C1 segment of cervical spinal cord (tissue), 14 donors: ENCODE measurements around the gene NIPA2.
A peak's percentile ranks its signal among the peaks of the same experiment; 100 is the strongest.

Source experiments
- DNase-seq, 14 donors: peaks; one replicate each; lab custom pipeline; 2025; lab: John Stamatoyannopoulos, UW

Gene NIPA2

DNA sequence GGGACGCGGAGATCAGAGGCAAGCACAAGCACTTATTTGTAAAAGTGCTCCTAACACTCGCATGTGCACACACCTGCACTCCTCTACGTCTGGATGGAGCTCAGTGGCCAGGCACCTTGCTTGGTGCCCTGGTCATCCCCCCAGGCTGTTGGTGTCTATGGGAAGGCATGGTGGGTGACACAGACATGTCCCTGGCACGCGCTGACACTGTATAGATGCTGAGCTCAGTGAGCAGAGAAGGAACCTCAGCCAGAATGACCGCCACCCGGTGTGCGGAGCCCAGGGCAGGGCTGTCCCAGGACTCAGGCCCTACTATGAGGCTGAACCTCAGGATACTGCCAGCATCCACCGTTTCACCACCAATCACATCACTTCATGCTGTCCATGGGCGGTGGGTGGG is 64.5 kb downstream of the NIPA2 start:
- DNase-seq, result no peak

- DNase-seq, result no peak
Measured at GRCh38 chr15:22903427-22903826, 65.0 kb downstream of the NIPA2 start.

DNA sequence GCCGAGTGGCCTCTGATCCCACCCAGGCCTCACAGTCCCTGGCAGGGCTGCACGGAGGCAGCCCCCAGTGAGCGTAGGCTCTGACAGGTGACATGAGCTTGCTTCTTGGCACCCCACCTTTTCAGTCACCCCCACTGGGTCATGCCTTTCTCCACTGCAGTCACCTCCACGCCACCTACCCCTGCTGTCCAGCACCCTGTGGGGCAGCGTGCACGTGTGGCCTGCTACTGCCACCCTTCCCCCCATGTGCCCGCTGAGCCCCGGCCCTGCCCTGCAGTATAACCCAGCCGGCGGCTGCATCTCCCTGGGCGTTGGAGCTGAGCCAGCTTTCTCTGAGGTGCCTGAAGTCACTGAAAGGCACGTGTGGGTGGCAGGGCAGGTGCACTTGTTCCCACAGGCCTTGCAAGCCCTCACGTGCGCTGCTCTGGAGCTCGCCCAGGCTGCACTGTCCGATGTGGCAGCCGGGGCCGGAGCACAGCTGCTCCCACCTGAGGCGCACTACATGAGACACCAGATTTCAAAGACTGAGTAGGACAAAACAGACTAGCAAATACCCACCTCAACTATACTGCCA is 65.6 kb downstream of the NIPA2 start:
- DNase-seq, result no peak

GRCh38 chr15:22904736-22905135 is 66.3 kb downstream of the NIPA2 start:
- DNase-seq, result peak in 1 of 14 donors; percentile 70

- no peak for DNase-seq
Measured at GRCh38 chr15:22907161-22907950, 68.9 kb downstream of the NIPA2 start.

- no peak for DNase-seq
Measured at GRCh38 chr15:22908830-22909229, 70.4 kb downstream of the NIPA2 start.

GRCh38 chr15:22911306-22911705 is 72.8 kb downstream of the NIPA2 start:
- no peak for DNase-seq

- DNase-seq, result no peak
Measured at GRCh38 chr15:22912256-22912655, 73.8 kb downstream of the NIPA2 start.

- DNase-seq, result no peak
Measured at GRCh38 chr15:22913646-22914380, 75.3 kb downstream of the NIPA2 start.

GRCh38 chr15:22915866-22916515 is 77.5 kb downstream of the NIPA2 start:
- DNase-seq, result no peak

GRCh38 chr15:22916606-22917350 is 78.3 kb downstream of the NIPA2 start:
- DNase-seq, result no peak

DNA sequence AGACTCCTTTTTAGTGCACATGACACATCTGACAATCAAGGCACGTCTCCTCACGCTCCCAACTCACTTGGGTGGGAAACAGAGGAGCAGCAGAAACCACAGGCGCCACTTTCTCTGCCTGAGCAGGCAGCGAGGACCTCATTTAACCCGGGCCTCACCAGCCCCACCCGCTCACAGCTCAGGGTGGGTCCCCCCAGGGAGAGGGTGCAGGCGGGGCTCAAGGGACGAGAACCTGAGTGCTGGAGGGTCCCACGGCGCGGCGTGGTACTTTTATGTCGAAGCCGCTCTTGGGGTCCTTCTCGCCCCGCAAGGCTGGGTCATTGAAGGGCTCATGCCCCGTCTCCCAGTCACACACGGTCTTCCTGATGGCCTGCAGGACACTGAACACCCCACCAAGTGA is 79.1 kb downstream of the NIPA2 start:
- DNase-seq, result no peak
